HG03196 (cell line): Measurements from ENCODE around the gene EML6.

Experiments
- ATAC-seq: cut with Tn5 transposase; IDR thresholded peaks from one replicate; pipeline ENCODE4 v1.9.1; 2021; ENCODE audit not compliant: unreplicated experiment

EML6 gene

DNA sequence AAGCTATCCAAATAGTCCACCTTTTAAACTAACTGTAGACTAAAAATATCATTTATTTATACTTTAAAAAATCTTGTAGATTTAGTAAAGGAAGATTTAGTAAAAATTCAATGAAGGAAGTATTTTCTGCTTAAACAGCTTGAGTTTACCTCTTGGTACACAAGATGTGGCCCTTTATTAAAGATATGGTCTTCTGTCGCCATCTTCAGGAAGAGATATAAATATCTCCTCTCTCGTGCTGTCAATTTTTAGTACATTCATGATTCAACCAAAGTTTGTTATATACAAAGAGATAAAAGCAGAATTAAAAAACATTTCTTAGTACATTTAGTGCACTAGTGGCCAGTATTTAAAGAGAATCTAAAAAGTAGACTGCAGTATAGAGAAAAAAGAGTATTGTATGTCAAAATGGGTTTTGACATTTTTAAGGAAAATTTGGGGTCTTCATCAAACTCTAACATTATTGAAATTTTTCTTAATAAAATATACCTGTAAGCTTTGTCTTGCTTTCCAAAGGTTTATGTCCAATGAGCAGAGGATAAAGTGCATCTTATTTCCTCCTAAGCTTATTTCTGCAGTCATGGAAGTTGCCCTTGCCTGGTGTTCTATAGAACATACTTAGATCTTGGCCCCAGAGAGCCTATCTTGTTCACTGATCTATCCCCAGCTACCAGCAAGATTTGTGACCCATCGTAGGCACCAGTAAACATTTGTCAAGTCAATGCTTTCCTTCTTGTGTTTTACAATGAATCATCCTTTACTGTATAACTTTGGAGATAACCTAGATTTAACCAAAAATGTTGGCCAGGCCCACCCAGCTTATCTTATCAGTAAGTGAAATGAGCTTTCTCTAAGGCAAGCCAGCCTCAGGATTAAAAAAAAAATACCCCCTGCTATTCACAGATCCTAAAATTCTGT, 18.5 kb upstream of the EML6 start:
- peak; percentile 70 for ATAC-seq

DNA sequence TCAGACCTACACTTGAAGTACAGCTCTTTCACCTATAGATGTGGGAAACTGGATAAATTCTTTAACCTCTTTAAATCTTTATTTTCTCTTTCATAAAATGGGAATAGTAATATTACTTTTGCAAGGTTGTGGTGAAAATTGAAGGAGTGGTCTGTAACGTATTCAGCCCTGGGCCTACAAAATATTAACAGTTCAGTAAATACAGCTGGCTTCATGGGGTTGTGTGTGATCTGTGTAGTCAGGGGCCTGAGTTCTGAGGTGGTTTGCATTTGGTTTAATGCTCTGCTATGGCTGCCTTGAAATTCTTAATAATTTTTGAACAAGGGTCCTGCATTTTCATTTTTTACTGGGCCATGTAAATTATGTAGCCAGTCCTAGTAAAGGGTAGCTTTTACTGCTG, 16.8 kb upstream of the EML6 start:
- ATAC-seq, result no peak

DNA sequence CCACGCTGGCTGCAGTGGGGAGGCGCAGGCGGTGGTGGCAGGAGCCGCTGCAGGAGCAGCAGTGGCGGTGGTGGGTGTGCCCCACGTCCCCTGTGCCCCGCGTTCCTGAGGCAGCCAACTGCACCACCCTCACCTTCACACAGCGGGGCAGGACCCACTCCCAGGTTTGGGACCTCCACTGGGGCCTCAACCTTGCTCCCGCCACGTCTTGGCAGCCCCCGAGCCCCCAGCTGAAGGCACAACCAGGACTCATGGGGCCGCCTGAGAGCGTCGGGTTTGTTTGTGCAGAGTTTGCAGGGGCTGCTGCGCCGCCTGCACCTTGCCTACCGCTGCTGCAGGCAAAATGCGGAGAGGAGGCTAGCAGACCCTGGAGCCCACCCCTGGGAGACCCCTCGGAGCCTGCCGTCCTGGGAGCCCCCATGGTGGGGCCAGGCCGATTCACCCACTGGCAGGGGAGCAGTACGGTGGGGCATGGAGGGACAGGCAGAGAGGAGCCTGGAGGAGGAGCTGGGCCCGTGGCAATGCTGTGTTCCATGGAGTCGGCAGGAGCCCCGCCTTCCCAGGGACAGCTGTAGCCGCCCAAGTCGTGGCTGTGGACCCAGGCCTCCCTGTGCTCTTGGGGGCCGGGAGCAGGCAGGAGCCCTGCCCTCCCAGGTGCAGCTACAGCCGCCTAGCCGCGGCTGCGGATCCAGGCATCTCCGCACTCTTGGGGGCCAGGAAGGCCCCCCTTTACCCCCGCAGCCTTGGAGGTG, 14.7 kb upstream of the EML6 start:
- ATAC-seq, result no peak

DNA sequence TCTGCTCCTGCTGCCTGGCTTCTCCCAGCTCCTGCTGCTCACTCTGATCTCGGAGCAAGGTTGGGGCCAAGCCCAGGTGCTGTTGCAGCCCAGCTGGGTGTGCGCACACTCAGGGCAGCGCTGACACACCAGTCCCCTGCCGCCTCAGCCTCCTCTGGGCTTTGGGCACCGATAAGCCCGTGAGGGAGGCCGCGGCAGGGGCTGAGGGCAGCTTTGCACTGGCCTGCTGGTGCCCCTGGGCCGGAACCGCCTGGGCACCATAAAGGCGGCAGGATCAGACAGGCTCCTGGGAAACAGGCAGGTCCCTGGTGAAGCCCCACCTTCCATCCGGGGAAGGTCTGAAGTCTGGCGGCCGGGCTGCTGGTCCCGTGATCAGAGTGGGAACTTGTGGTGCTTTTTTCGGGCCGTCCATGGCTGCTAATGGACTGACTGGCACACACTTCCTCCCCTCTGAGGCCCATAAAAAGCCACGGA, 14.1 kb upstream of the EML6 start:
- ATAC-seq, result no peak

DNA sequence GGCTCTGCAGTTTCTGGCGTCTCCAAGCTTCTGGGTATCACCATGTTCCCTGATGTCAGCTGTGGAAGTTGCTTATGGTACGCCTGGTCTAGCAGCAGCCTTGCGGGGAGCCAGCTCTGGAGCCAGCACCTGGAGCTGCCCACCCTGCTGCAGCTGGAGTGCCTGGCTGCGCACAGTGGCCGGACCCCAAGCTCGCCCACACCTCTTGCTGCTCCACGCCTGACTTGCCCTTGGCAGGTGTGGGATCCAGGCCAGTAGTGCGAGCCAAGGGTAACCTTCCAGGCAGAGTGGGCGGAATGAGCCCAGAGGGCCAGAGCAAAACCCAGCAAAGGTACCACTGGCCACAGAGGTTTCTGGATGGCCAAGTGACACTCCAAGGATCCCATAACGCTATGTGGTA, 13.2 kb upstream of the EML6 start:
- ATAC-seq, result no peak

DNA sequence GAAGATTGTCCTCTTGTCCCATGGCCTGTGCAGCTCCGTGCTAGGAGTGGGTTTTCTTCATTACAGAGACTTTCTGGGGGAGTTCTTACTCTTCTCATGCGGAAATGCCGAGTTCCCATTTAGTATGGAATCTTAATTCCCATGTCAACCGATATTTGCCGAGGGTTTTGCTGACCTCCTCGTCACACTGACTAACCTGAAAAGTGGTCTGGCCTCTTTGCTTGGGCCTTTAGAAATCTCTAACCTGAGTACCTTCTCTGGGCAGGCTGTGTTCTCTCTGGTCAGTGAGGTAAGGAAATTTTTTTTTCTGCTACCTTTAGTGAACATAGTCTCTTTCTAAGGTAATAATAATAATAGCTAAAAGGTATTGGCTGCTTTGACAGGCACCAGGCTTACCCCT, 10.9 kb upstream of the EML6 start:
- no peak for ATAC-seq

DNA sequence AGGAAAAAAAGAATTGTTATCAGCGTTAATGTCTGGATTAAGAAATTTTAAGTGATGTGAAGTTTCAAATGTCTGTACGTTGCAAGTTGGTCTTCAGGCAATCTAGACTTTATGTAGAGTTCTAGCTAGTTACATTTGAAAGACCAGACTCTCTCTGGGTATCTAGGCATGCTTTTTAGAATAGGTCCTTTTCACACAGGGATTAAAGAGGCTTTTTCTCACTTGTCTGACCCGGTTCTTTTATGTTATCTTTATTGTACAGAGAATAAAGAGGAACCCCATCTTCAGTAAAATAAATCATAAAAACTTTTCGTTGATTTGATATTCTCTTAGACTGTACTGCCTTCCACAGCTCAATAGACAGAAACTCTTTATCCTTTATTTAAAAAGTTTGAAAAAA, 8.5 kb upstream of the EML6 start:
- ATAC-seq, result no peak

DNA sequence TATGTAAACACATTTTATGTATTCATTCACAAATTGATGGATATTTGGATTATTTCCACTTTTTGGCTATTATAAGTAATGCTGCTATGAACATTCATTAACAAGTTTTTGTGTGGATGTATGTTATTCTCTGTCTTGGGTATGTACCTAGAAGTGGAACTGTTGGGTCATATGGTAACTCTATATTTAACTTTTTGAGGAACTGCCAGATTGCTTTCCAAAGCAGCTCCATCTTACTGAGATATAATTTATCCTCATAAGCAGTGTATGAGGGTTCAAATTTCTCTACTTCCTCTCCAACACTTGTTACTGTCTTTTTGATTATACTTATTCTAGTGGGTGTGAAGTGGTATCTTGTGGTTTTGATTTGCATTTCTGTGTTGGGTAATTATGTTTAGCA, 7.1 kb upstream of the EML6 start:
- no peak for ATAC-seq

DNA sequence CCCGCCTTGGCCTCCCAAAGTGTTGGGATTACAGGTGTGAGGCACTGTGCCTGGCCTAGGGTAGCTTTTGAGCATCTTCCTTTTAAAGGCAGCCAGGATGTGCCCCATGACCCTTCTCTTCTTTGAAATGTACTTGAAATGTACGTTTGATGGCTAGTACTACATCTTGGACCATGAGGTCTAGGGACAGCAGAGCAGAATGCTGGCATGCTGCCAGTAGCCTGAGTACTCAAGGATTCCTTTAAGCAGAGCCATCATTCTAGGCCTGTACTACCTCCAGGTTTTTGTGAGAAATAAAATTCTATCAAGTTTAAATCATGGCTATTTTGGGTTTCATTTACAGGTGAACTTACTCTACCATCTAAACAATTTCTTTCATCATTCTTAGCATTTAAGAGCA, 2.9 kb upstream of the EML6 start:
- ATAC-seq, result no peak

DNA sequence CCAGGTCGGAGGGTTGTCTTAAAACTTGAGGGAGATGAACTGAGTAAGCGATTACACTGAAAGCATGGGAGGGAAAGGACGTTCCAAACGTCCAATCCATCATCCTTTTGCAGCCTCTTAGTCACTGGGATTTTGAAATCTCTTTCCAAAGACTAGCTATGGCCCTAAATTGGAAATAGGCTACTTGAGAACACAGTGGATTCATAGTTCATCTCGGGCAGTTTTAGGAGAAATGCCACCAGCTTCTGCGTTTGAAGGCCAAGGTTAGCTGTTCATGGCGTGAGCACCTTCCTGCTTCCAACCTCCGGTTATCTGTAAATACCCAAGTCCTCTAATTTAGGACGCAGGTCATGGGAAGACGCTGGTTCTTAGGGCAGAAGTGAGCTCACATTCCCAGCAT, 821 bp upstream of the EML6 start:
- no peak for ATAC-seq

DNA sequence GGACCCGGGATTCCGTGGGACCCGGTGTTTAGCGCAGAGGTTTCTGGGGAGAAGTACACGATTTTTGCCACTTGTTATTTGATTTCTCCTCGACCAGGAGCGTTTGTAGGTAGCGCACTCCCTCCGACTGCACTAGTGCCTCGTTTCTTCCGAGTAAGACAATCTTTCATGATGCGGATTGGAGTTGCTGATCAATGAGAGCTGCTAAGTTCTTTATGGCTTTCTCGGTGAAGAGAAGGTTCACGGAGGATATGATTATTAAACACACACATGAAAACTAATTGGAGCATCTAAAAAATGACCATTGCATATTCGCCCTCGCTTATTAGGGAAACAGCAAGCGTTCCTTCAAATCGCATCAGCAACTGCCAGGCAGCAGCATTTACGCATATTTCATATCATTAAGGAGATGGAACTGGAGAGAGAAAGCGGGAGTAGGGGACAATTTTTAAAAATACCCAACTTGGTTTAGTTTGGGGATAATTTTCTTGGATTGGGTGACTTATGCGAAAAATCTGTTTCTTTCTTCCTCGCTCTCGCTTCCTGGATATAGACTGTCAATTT, 616 bp downstream of the EML6 start:
- ATAC-seq, result no peak

DNA sequence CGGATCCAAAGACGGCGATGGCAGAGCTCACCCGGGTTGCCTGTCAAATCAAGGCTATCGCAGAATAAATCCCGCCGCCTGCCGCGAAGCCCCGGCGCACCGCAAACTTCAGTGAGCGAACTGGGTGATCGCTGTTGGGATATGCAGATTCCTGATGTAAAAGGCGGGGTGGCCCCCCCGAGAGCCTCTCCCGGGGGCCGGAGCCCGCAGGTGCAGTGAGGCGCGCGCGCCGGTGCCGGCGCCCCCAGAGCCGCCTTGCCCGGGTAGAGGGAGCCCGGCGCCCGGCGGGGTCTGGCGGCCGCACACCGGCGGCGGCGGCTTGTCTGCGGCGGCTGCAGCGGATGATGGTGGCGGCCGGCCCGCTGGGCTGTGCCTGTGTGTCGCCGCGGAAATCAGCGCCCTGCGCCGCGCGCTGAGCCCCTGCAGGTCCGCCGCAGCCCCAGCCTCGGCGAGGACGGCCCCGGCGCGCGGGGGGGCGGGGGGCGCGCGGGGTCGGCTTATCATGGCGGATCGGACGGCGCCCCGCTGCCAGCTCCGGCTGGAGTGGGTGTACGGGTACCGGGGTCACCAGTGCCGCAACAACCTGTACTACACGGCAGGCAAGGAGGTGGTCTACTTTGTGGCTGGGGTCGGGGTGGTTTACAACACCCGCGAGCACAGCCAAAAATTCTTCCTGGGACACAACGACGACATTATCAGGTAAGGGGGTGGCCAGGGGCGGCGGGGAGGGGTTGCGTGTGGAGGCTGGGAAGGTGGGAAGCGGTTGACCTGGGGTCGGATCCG, 1.3 kb downstream of the EML6 start:
- ATAC-seq, result no peak

DNA sequence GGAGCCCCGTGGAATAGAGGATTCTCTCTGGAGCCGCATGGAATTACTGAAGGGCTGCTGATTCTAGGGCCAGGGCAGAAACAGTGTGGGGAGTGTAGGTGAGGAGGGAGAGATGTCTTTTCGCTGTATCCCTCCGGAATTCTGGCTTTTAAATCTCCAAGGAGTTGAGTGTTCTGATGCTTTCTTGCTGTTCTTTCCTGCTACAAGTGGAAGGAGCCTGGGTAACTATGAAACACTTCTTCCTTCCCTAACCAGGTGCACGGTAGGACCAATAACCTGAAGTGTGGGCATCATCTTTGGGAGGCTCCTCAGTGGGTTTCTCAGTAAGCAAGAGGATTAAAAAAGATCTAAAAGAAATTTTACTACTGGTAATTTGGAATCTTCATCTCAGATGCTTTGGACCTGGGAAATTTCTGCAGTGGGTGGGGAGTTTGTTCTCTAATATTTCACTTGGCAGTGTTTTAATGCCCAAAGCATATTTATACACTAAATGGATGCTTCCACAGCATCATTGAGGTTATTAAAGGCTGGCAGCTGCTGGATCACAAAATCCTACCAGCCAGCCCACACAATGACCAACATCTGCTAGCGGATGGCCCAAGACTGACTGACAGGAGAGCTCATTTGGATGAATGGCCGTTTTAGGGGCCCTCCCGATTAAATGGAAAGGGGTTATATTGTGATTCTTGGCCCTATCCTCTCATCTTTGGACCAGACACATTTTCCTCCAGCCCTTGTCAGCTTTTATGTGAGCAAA, 2.1 kb downstream of the EML6 start:
- ATAC-seq, result no peak

DNA sequence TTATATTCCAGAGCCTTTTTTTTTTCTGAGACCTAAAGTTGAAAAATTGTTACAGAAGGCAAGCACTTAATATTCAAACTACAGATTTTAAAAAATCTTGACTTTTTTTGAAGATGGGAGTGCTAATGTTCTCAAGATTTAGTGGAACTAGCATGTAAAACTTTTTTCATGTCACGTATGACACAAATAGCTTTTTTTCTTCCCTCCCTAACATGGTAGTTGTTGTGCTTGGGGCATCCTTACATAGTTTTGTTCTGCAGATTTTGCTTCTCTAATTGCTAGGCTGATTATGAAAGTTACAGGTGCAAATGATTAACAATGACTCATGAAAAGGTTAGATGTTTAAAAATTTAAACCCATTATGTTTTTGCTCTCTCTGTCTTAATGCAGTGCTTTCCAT, 3.0 kb downstream of the EML6 start:
- no peak for ATAC-seq

DNA sequence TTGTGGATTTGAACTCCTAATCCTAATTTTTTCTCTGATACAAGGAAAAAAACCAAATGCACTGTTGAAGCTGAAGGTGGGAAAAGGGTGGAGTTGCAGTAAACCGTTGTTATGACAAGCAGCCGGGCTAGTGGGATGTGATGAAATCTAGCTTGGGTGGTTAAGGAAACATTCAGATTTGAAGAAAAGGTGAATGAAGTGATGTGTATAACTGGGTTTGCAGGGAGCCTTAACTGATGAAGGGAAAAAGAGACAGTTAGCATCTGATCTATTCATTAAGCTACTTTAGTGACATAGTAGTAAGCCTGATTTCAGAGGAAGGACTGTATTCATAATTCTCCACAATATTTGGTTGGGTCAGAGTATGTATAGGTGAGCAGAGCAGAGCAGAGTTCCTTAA, 3.5 kb downstream of the EML6 start:
- ATAC-seq, result no peak

DNA sequence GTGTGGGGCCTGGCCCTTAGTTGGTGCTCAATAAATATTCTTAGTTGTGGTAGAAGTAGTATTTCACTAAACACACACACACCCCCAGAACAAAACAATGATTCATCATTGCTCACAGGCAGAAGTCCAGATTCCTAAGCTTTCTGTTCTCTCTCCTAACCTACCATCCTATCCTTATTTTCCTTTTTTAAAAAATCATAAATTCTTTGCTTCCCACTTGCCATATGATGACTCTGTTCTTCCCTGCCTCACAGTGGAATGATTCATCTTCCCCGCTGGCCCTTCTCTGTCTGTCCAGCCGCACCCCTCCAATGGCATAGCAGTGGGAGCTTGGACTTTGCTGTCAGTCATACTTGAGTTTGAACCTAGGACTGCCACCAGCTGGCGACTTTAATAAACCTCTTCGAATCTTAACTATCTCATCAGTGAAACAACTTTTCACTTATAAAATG, 5.2 kb downstream of the EML6 start:
- no peak for ATAC-seq

DNA sequence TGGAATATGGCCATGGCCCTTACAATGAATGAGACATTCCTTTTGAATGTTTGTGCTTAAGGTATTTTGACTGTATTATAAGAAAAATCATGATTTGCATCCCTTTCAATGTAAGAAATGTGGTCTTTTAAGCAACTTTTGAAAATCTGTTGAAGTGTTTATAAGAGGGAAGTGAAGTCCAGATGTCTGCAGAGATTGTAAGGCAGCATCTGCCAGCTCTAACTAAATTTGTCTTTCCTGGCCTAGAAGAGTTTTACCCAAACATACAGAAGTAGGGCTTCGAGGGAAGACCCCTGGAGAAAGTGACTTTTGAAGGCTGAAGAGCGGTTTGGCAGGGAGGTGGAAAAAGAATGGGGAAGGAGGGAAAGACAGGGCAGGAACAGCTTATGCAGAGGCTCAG, 12.2 kb downstream of the EML6 start:
- ATAC-seq, result no peak

DNA sequence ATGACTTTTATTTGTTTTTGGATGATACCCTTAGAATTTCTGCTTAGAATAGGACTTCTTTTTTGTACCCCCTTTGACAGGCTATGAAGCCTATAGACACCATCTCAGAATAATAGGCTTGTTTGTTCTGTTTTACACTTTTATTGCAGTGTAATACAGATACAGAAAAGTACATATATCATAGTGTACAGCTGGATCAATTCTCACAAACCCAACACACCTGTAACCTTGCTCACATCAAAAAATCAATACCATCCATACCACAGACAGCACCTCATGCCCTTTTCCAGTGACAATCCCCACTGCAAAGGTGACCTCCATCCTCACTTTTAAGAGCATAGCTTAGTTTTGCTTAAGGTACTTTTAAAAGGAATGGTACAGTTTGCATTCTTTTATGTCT, 14.8 kb downstream of the EML6 start:
- no peak for ATAC-seq

DNA sequence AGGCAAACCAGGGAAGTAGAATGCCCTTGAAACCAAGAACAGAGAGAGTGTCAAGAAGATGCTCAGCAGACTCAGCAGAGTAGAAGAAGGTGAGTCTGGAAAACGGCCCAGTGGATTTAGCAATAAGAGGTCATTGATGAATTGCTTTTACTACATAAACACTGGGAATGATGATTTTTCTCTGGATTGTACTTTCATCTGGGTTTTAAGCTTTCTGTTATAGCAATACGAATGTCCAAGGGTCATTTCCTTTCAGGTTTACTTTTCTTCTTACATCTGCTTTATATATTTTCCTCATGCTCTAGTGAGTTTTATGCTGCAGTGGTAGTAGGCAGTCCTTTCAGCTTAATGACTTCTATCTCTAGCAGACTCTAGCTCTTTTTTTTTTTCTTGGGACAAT, 16.9 kb downstream of the EML6 start:
- no peak for ATAC-seq

DNA sequence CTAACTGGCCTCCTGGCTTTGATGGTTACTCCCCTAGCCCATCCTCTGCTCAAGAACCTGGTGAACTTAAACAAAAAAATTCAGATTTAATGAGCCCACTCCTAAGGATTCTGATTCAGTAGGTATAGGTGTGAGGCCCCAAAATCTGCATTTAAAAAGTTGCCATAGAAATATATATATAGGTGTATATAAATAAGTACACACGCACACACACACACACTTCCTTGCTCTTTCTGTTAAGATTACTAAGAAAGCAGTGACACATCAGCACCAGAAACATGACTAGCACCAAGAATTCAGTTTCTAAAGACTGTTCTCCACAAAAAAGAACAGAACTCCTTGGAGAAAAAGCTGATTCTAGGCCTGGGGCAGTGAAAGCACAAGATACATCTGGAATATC, 17.8 kb downstream of the EML6 start:
- ATAC-seq, result no peak
